Activated naive CD4-positive, alpha-beta T cell treated with anti-CD3 and anti-CD28 coated beads for 36 hours (primary cell): Measurements from ENCODE around the gene DIAPH1. TPM values are rescaled to one million over a fixed set of nuclear protein-coding genes. Genes with fewer than 3 reads are reported as not detected.

ENCODE experiments used
- CTCF ChIA-PET: fragments of 350-600 bp; sonication (Branson Sonifier 250); formaldehyde crosslinking; loops from one replicate; lab custom pipeline; 2021; ENCODE audit warnings: antibody characterized with exemption; lab: Charles Lee
- DNase-seq: peaks from one replicate; pipeline ENCODE4 v3.0.0-alpha.2; 2020
- H3K27ac Mint-ChIP-seq: one replicate; pipeline ENCODE4 v1.8.0; 2021; ENCODE audit warnings: mild to moderate bottlenecking, mixed read lengths
- H3K27me3 Mint-ChIP-seq: one replicate; pipeline ENCODE4 v1.8.0; 2021; ENCODE audit warnings: low read depth, mixed read lengths
- H3K36me3 Mint-ChIP-seq: one replicate; pipeline ENCODE4 v1.8.0; 2021; ENCODE audit warnings: low read depth, mixed read lengths
- H3K4me1 Mint-ChIP-seq: one replicate; pipeline ENCODE4 v1.8.0; 2021; ENCODE audit warnings: low read depth, mixed read lengths
- H3K4me3 Mint-ChIP-seq: one replicate; pipeline ENCODE4 v1.8.0; 2021; ENCODE audit warnings: mild to moderate bottlenecking, moderate library complexity, mixed read lengths
- H3K9me3 Mint-ChIP-seq: one replicate; pipeline ENCODE4 v1.8.0; 2021; ENCODE audit warnings: mixed read lengths
- intact Hi-C: fragments of 100-400 bp; cut with micrococcal nuclease; formaldehyde crosslinking; loops from one replicate; pipeline ENCODE4 v1.15.1; 2023
- total RNA-seq, 2 experiments: library from RNA; stranded (reverse); gene quantifications; one replicate each; pipeline ENCODE4 v1.2.3, GENCODE V29; 2021

The DIAPH1 gene
- total RNA-seq, 2 experiments from 2014 or later = 165 to 169 TPM

DNA sequence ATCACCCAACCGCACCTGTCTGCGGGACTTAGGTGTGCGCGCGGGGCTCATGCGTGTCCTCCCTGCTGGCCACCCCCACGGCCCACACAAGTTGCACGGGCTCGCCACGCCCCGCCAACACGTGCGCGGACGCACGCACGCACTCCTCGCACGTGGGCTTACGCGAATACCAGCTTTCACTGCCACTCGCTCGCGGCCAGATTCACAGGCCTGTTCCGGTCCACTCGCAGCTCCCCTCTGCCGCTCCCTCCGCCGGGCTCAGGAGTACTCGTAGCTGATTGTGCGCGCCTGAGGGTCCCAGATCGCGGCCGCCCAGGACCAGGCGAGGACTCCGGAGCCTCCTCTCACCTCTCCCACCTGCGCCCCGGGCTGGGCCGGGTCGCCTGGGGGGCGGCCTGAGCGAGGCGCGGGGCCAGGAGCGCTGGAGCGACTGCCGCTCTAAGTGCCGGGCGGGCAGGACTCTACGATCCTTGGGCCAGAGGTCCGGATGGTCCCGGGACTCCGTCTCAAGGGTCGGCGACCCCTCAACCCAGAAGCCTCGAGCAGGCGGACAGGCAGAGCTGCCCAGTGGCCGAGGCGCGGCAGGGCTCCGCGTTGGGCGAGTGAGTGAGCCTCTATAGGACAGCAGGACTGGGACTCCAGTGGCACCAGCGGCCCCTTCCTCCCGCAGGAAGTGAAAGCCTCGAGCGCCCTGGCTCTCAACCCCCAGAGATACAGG, 126.5 kb downstream of the DIAPH1 start:
- peak; percentile 20 for DNase-seq
- H3K27me3 Mint-ChIP-seq = peaks cover 67% of the 10 kb centered on the region
- intact Hi-C loops = loop anchor here (1.0 kb wide), 1 partner anchor 20 kb away; no protein-coding TSS in a partner anchor
- peaks cover 5% of the 10 kb centered on the region for H3K4me1 Mint-ChIP-seq
- no peaks in the 10 kb centered on the region for H3K36me3 Mint-ChIP-seq
- peak overlapping the region; percentile 59 for H3K4me3 Mint-ChIP-seq
- no peaks in the 10 kb centered on the region for H3K9me3 Mint-ChIP-seq
- H3K27ac Mint-ChIP-seq = no peak overlapping the region
- CTCF ChIA-PET = interaction anchor here (0.9 to 4.1 kb wide), 4 partner anchors 19 to 72 kb away, joined by 3 to 24 read pairs (median 4); no protein-coding TSS in a partner anchor

DNA sequence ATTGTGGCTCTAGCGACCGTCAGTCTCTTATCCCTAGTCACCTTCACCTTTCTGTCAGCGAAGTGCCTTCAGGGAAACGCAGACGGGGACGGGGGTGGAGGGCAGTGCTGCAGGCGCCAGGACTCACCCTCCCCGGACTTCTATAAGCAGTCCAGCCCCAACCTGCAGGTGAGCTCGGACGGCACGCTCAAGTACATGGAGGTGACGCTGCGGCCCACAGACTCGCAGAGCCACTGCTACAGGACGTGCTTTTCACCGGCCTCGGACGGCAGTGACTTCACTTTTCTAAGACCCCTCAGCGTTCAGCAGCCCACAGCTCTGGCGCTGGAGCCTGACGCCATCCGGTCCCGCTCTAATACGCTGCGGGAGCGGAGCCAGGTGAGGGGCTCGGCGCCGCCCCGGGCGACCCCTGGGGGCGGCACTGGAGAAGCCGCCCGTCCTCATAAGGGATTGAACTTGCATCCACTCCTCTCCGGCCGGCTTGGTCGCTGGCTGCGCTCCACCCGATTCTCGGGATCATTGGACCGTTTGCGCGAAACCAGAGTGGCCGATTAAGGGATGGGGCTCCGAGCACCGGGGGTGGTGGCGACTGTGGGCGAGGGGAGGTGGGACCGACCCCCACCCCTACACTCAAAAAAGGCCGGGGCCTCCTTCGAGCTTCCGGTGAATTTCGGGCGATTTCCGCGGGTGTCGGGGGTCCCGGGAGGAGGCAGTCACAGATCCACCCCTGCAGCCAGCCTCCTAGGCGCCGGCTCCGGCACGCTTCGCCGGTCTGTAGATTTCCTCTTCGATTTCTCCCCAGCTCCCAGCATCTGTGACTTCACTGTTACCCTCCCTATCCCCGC, 127.3 kb downstream of the DIAPH1 start:
- H3K9me3 Mint-ChIP-seq = no peaks in the 10 kb centered on the region
- intact Hi-C loops = loop anchor here (1.0 kb wide), 1 partner anchor 21 kb away; no protein-coding TSS in a partner anchor
- H3K36me3 Mint-ChIP-seq = no peaks in the 10 kb centered on the region
- H3K4me3 Mint-ChIP-seq = peak overlapping the region; percentile 59
- H3K4me1 Mint-ChIP-seq = peaks cover 5% of the 10 kb centered on the region
- CTCF ChIA-PET = interaction anchor here (1.0 to 4.1 kb wide), 2 partner anchors 20 to 73 kb away, joined by 3 to 24 read pairs; no protein-coding TSS in a partner anchor
- H3K27ac Mint-ChIP-seq = no peak overlapping the region
- H3K27me3 Mint-ChIP-seq = peaks cover 75% of the 10 kb centered on the region
- DNase-seq = no peak

DNA sequence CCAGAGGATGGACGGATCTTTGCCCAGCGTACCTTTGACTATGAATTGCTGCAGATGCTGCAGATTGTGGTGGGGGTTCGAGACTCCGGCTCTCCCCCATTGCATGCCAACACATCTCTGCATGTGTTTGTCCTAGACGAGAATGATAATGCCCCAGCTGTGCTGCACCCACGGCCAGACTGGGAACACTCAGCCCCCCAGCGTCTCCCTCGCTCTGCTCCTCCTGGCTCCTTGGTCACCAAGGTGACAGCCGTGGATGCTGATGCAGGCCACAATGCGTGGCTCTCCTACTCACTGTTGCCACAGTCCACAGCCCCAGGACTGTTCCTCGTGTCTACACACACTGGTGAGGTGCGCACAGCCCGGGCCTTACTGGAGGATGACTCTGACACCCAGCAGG, 128.0 kb downstream of the DIAPH1 start:
- Mint-ChIP-seq H3K36me3 (no peaks in the 10 kb centered on the region), H3K4me1 (peaks cover 5% of the 10 kb centered on the region), H3K4me3 (no peak overlapping the region), H3K27me3 (peaks cover 78% of the 10 kb centered on the region), H3K9me3 (no peaks in the 10 kb centered on the region), H3K27ac (no peak overlapping the region)
- DNase-seq = no peak
- CTCF ChIA-PET = no interaction called here
- intact Hi-C loops = no loop called here

DNA sequence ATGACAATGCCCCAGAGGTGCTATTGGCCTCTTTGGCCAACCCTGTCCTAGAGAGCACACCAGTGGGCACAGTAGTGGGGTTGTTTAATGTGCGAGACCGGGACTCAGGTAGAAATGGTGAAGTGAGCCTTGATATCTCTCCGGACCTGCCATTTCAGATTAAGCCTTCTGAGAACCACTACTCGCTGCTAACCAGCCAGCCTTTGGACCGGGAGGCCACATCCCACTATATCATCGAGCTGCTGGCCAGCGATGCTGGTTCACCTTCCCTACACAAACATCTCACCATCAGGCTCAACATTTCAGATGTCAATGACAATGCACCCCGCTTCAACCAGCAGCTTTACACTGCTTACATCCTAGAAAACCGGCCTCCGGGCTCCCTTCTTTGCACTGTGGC, 128.5 kb downstream of the DIAPH1 start:
- Mint-ChIP-seq H3K27me3 (peaks cover 78% of the 10 kb centered on the region), H3K4me3 (no peak overlapping the region), H3K36me3 (no peaks in the 10 kb centered on the region), H3K27ac (no peak overlapping the region), H3K9me3 (no peaks in the 10 kb centered on the region), H3K4me1 (peaks cover 7% of the 10 kb centered on the region)
- DNase-seq = no peak
- CTCF ChIA-PET = interaction anchor here (1.5 kb wide), 1 partner anchor 74 kb away, joined by 4 read pairs; no protein-coding TSS in a partner anchor
- intact Hi-C loops = no loop called here

DNA sequence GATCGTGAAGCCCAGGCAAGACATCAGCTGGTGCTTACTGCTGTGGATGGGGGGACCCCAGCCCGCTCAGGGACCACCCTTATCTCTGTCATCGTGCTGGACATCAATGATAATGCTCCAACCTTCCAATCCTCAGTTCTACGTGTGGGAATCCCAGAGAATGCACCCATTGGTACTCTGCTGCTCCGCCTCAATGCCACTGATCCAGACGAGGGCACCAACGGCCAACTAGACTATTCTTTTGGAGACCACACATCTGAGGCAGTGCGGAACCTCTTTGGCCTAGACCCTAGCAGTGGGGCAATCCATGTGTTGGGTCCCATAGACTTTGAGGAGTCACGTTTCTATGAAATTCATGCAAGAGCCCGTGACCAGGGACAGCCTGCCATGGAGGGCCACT, 129.0 kb downstream of the DIAPH1 start:
- Mint-ChIP-seq H3K9me3 (no peaks in the 10 kb centered on the region), H3K27me3 (peaks cover 80% of the 10 kb centered on the region), H3K36me3 (no peaks in the 10 kb centered on the region), H3K27ac (no peak overlapping the region), H3K4me1 (peaks cover 11% of the 10 kb centered on the region), H3K4me3 (no peak overlapping the region)
- no peak for DNase-seq
- CTCF ChIA-PET = interaction anchor here (1.5 kb wide), 1 partner anchor 74 kb away, joined by 4 read pairs; no protein-coding TSS in a partner anchor
- intact Hi-C loops = no loop called here

DNA sequence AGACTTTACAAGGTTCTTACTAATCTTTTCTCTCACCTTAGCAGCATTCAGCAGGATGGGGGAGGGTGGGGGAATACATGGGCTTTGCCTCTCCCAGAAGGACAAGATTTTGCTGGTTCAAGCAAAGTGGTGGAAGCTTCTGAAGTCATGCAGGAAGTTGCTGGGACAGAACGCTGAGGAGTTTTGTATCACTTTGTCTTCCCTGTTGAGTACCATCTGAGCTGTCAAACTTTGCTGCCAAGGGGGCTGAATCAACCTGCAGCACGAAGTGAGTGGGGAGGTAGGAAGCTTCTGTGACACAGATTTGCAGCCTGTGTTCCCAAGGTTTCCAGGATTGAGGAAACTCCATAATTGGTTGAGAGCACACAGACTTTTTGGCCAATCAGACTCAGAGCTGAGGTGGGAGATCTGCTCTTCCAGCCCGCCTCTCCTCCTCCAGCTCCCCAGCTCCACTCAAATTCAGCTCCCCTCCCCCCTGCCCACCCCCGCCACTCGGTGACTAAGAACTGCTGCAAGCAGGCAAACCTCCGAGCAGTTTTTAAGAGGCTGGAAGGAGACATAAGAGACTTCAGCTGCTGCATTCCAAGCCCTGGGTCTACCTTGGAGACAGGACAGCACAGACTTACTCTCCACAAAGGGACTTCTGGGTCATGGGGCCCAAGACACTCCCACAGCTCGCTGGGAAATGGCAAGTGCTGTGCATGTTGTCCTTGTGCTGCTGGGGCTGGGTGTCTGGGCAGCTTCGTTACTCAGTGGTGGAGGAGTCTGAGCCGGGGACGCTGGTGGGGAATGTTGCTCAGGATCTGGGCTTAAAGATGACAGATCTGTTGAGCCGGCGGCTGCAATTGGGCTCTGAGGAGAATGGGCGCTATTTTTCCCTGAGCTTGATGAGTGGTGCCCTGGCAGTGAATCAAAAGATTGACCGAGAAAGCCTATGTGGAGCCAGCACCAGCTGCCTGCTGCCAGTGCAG, 129.9 kb downstream of the DIAPH1 start, which contains the start of gene PCDHGC5:
Gene PCDHGC5, plus strand, starts transcription at position 491 of the 971 bp plus-strand sequence. Its CDS starts 160 bp downstream, at position 651.
- Mint-ChIP-seq H3K27me3 (peaks cover 81% of the 10 kb centered on the region), H3K9me3 (no peaks in the 10 kb centered on the region), H3K4me3 (no peak within 1 kb of the TSS), H3K36me3 (no peaks in the 10 kb centered on the region), H3K4me1 (peaks cover 14% of the 10 kb centered on the region), H3K27ac (no peak within 1 kb of the TSS)
- CTCF ChIA-PET = interaction anchor here (0.7 to 1.5 kb wide), 5 partner anchors 13 to 75 kb away, joined by 3 to 4 read pairs (median 3); partner anchors contain the start of gene PCDHGC3
- no peak for DNase-seq
- intact Hi-C loops = no loop called here

DNA sequence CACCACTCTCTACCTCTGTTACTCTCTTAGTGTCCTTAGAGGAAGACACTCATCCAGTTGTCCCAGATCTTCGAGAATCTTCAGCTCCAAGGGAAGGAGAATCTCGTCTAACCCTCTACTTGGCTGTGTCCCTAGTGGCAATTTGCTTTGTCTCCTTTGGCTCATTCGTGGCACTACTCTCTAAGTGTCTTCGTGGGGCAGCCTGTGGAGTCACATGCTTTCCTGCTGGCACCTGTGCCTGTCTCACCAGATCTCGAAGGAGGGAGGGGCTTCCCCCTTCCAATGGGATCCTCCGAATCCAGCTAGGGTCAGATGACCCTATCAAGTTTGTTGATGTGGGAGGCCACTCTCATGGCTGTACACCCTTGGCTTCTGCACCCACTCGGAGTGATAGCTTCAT, 131.7 kb downstream of the DIAPH1 start:
- H3K27me3 Mint-ChIP-seq = peaks cover 86% of the 10 kb centered on the region
- no peaks in the 10 kb centered on the region for H3K36me3 Mint-ChIP-seq
- intact Hi-C loops = no loop called here
- no peak overlapping the region for H3K4me3 Mint-ChIP-seq
- DNase-seq = no peak
- H3K9me3 Mint-ChIP-seq = no peaks in the 10 kb centered on the region
- CTCF ChIA-PET = interaction anchor here (0.7 to 1.3 kb wide), 2 partner anchors 25 to 26 kb away, joined by 3 read pairs; no protein-coding TSS in a partner anchor
- H3K4me1 Mint-ChIP-seq = peaks cover 12% of the 10 kb centered on the region
- H3K27ac Mint-ChIP-seq = no peak overlapping the region

DNA sequence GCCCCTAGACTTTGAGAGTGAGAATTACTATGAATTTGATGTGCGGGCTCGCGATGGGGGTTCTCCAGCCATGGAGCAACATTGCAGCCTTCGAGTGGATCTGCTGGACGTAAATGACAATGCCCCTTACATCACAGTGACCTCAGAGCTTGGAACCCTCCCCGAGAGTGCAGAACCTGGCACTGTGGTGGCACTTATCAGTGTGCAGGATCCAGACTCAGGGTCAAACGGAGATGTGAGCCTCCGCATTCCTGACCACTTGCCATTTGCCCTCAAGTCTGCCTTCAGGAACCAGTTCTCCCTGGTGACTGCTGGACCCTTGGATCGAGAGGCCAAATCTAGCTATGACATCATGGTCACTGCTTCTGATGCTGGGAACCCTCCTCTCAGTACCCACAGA, 132.7 kb downstream of the DIAPH1 start:
- H3K27ac Mint-ChIP-seq = no peak overlapping the region
- no peak for DNase-seq
- H3K36me3 Mint-ChIP-seq = no peaks in the 10 kb centered on the region
- no peaks in the 10 kb centered on the region for H3K9me3 Mint-ChIP-seq
- no peak overlapping the region for H3K4me3 Mint-ChIP-seq
- CTCF ChIA-PET = interaction anchor here (1.0 to 1.7 kb wide), 5 partner anchors 26 to 116 kb away, joined by 3 to 6 read pairs (median 3); partner anchors contain the start of genes PCDHGA12 and PCDHGB3
- H3K4me1 Mint-ChIP-seq = peaks cover 9% of the 10 kb centered on the region
- intact Hi-C loops = no loop called here
- H3K27me3 Mint-ChIP-seq = peaks cover 81% of the 10 kb centered on the region

DNA sequence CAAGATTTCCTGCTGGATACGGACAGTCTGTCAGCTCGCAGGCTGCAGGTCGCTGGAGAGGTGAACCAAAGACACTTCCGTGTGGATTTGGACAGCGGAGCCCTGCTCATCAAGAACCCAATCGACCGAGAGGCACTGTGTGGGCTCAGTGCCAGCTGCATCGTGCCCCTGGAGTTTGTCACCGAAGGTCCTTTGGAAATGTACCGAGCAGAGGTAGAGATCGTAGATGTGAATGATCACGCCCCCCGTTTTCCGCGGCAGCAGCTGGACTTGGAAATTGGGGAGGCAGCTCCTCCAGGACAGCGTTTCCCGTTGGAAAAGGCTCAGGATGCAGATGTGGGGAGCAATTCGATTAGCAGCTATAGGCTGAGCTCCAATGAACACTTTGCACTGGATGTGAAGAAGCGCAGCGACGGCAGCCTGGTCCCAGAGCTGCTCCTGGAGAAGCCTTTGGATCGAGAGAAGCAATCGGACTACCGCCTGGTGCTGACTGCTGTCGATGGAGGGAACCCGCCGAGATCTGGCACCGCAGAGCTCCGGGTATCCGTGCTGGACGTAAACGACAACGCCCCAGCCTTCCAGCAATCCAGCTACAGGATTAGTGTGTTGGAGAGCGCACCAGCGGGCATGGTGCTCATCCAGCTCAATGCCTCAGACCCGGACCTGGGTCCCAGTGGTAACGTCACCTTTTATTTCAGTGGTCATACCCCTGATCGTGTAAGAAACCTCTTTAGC, 133.3 kb downstream of the DIAPH1 start:
- intact Hi-C loops = no loop called here
- DNase-seq = no peak
- H3K9me3 Mint-ChIP-seq = no peaks in the 10 kb centered on the region
- CTCF ChIA-PET = interaction anchor here (1.0 to 2.0 kb wide), 5 partner anchors 28 to 115 kb away, joined by 3 to 6 read pairs (median 4); partner anchors contain the start of genes PCDHGA12 and PCDHGB3
- H3K36me3 Mint-ChIP-seq = no peaks in the 10 kb centered on the region
- H3K27me3 Mint-ChIP-seq = peaks cover 81% of the 10 kb centered on the region
- peak overlapping the region; percentile 45 for H3K4me3 Mint-ChIP-seq
- no peak overlapping the region for H3K27ac Mint-ChIP-seq
- peaks cover 9% of the 10 kb centered on the region for H3K4me1 Mint-ChIP-seq

DNA sequence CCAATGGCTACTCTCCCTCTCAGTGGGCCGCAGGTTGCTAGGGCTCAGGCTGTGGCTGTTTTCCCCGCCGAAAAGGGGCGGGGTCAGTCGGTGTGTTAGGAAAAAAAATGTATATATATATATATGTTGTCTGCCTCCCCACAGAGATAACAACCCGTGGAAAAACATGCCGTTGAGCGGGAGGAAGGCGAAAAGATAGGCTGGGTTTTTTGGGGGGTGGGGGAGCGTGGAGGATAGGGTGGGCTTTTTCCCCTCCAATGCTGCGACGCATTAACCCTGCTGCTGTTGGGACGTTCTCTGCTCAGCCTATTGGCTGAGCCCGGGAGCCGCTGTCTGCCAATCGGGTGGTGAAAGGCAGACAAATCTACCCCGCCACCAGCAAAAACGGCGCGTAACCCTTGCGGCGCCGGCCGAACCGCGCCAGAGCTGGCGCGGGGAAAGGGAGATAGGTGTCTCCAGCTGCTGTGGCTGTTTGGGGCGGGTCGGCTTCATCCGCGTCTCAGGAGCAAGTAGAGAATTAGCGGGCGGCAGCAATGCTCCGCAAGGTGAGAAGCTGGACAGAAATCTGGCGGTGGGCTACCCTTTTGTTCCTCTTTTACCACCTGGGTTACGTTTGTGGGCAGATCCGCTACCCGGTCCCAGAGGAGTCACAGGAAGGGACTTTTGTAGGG, 134.0 kb downstream of the DIAPH1 start, which contains the start of gene PCDHGC4:
Gene PCDHGC4, plus strand, starts transcription at position 390 of the 671 bp plus-strand sequence. Its CDS starts 144 bp downstream, at position 534.
- H3K4me3 Mint-ChIP-seq = peak within 1 kb of the TSS; percentile 45
- no peak within 1 kb of the TSS for H3K27ac Mint-ChIP-seq
- peaks cover 82% of the 10 kb centered on the region for H3K27me3 Mint-ChIP-seq
- CTCF ChIA-PET = interaction anchor here (1.0 to 2.0 kb wide), 5 partner anchors 28 to 80 kb away, joined by 3 to 9 read pairs (median 6); partner anchors contain the start of gene PCDHGA12
- H3K9me3 Mint-ChIP-seq = no peaks in the 10 kb centered on the region
- intact Hi-C loops = no loop called here
- peaks cover 9% of the 10 kb centered on the region for H3K4me1 Mint-ChIP-seq
- DNase-seq = peak; percentile 16
- H3K36me3 Mint-ChIP-seq = no peaks in the 10 kb centered on the region
